Activated CD4-positive, alpha-beta T cell treated with anti-CD3 and anti-CD28 coated beads, Interleukin-2, amount 50 U/mL, for 1 hour (primary cell): ENCODE measurements around the gene PRPS1L1.
A peak's percentile ranks its signal among the peaks of the same experiment; 100 is the strongest.

Source experiments
- DNase-seq: peaks from one replicate; pipeline ENCODE4 v3.0.0-alpha.2; 2020

The PRPS1L1 gene

GRCh38 chr7:18004372-18004771 is 23.3 kb downstream of the PRPS1L1 start:
- DNase-seq, result no peak

- no peak for DNase-seq
Observed at GRCh38 chr7:18003286-18003994, 24.2 kb downstream of the PRPS1L1 start.

GRCh38 chr7:17998692-17999091 is 29.0 kb downstream of the PRPS1L1 start:
- no peak for DNase-seq

GRCh38 chr7:17996442-17997223 is 31.0 kb downstream of the PRPS1L1 start:
- DNase-seq, result no peak

GRCh38 chr7:17996040-17996439 is 31.6 kb downstream of the PRPS1L1 start:
- DNase-seq, result no peak

GRCh38 chr7:17994079-17994850 is 33.4 kb downstream of the PRPS1L1 start:
- DNase-seq, result no peak

GRCh38 chr7:17991866-17992648 is 35.6 kb downstream of the PRPS1L1 start:
- DNase-seq, result peak; percentile 5

- no peak for DNase-seq
Observed at GRCh38 chr7:17990761-17991160, 36.9 kb downstream of the PRPS1L1 start.

GRCh38 chr7:17989546-17989945 is 38.1 kb downstream of the PRPS1L1 start:
- DNase-seq, result no peak

- no peak for DNase-seq
Observed at GRCh38 chr7:17988858-17989257, 38.8 kb downstream of the PRPS1L1 start.

GRCh38 chr7:17988141-17988540 is 39.5 kb downstream of the PRPS1L1 start:
- DNase-seq, result no peak

GRCh38 chr7:17986851-17987250 is 40.8 kb downstream of the PRPS1L1 start:
- DNase-seq, result no peak

- no peak for DNase-seq
Observed at GRCh38 chr7:17985473-17986239, 42.0 kb downstream of the PRPS1L1 start.

- no peak for DNase-seq
Observed at GRCh38 chr7:17984288-17984687, 43.4 kb downstream of the PRPS1L1 start.

GRCh38 chr7:17983221-17984062 is 44.2 kb downstream of the PRPS1L1 start:
- DNase-seq, result no peak

GRCh38 chr7:17976952-17977351 is 50.7 kb downstream of the PRPS1L1 start:
- no peak for DNase-seq
